ENCODE results near the gene ERCC4.

DNA sequence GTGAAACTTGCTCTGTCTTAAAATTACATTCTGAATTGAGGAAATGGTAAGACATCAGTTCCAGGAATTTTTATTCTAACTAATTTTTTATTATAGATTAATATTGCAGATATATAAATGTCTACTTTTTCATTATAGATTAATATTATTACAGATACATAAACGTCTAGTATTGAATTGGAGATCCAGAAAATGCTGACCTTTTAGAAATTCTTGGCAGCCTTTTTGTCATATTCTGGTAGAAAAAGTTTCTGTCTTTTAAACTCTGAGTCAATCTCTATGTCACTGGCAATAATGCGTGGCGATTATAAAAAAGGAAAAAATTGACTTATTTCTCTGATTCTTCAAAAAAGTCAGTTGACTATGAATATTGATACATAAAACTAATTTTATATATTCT is 8.7 kb downstream of the ERCC4 start:
- TF ChIP-seq CTBP1 (IDR thresholded peaks at IDR 0.05; ENCODE audit: borderline replicate concordance) = no peak
- TF ChIP-seq ELF4 (IDR thresholded peaks at IDR 0.05) = no peak

Data from HEK293T (cell line).